HEK293 (cell line): ENCODE measurements around the gene MARK3.

Experiments used
- CTCF ChIP-seq: fragments of 450-650 bp; formaldehyde crosslinking; IDR thresholded peaks from 2 replicates; pipeline ENCODE4 v1.5.1; 2016; ENCODE audit warnings: missing biosample characterization, missing genetic modification characterization
- SP3 ChIP-seq: fragments of 450-650 bp; formaldehyde crosslinking; IDR thresholded peaks from 2 replicates; pipeline ENCODE4 v1.5.1; 2016; ENCODE audit warnings: missing biosample characterization, missing genetic modification characterization
- ZEB2 ChIP-seq: fragments of 450-650 bp; formaldehyde crosslinking; IDR thresholded peaks from 2 replicates; pipeline ENCODE4 v1.5.1; 2016; ENCODE audit warnings: missing biosample characterization, missing genetic modification characterization
- ZNF239 ChIP-seq: fragments of 450-650 bp; formaldehyde crosslinking; IDR thresholded peaks from 2 replicates; pipeline ENCODE4 v1.5.1; 2016; ENCODE audit warnings: missing biosample characterization, missing genetic modification characterization
- ZNF280D ChIP-seq: fragments of 450-650 bp; formaldehyde crosslinking; IDR thresholded peaks from 2 replicates; pipeline ENCODE4 v1.5.1; 2016; ENCODE audit warnings: missing biosample characterization, missing genetic modification characterization
- ZNF768 ChIP-seq: fragments of 450-650 bp; formaldehyde crosslinking; IDR thresholded peaks from 2 replicates; pipeline ENCODE4 v1.5.1; 2018; ENCODE audit warnings: missing biosample characterization, mild to moderate bottlenecking, missing genetic modification characterization
- ZNF843 ChIP-seq: fragments of 450-650 bp; formaldehyde crosslinking; IDR thresholded peaks from 2 replicates; pipeline ENCODE4 v1.5.1; 2016; ENCODE audit warnings: missing biosample characterization, missing genetic modification characterization
- TF ChIP-seq, protein P1 (sequence below): fragments of 450-650 bp; formaldehyde crosslinking; IDR thresholded peaks from 2 replicates; pipeline ENCODE4 v1.5.1; 2016; ENCODE audit warnings: missing biosample characterization, missing genetic modification characterization
- TF ChIP-seq, protein P2 (sequence below): fragments of 450-650 bp; formaldehyde crosslinking; IDR thresholded peaks from 2 replicates; pipeline ENCODE4 v1.5.1; 2016; ENCODE audit warnings: missing biosample characterization, missing genetic modification characterization

DNA sequence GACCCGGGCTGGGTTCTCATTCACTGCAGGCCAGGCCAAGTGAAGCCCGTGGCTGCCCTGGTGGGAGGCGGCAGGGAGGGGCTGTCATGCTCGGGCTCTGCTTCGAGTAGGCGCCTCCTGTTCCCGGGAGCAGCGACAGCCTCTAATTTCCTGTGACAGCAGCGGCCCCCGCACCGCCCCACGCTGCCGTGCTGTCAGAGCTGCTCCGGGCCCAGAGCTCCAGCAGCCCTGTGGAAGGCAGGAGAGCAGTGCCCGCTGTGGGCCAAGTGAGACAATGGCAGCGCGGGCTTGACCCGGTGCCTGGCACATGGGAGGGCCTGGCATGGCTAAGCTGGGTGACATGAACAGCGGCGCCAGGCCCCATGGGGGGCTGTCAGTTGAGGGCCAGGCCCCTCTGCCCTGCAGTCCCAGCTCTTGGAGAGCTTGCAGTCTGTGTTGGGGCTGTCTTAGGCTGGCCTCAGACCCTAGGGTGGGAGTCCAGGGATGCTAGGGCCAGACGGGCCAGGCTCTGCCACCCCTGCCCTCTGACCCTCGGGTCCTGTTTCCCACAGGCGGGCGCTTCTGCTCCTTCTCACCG, 148.9 kb downstream of the MARK3 start:
- TF ChIP-seq CTCF (tag by site-specific recombination): no peak
- no peak for TF ChIP-seq ZNF239
- TF ChIP-seq, protein P1, sequence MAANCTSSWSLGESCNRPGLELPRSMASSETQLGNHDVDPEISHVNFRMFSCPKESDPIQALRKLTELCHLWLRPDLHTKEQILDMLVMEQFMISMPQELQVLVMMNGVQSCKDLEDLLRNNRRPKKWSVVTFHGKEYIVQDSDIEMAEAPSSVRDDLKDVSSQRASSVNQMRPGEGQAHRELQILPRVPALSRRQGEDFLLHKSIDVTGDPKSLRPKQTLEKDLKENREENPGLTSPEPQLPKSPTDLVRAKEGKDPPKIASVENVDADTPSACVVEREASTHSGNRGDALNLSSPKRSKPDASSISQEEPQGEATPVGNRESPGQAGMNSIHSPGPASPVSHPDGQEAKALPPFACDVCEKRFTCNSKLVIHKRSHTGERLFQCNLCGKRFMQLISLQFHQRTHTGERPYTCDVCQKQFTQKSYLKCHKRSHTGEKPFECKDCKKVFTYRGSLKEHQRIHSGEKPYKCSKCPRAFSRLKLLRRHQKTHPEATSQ (tag by site-specific recombination): no peak
- TF ChIP-seq ZNF843 (tag by site-specific recombination): no peak
- TF ChIP-seq, protein P2, sequence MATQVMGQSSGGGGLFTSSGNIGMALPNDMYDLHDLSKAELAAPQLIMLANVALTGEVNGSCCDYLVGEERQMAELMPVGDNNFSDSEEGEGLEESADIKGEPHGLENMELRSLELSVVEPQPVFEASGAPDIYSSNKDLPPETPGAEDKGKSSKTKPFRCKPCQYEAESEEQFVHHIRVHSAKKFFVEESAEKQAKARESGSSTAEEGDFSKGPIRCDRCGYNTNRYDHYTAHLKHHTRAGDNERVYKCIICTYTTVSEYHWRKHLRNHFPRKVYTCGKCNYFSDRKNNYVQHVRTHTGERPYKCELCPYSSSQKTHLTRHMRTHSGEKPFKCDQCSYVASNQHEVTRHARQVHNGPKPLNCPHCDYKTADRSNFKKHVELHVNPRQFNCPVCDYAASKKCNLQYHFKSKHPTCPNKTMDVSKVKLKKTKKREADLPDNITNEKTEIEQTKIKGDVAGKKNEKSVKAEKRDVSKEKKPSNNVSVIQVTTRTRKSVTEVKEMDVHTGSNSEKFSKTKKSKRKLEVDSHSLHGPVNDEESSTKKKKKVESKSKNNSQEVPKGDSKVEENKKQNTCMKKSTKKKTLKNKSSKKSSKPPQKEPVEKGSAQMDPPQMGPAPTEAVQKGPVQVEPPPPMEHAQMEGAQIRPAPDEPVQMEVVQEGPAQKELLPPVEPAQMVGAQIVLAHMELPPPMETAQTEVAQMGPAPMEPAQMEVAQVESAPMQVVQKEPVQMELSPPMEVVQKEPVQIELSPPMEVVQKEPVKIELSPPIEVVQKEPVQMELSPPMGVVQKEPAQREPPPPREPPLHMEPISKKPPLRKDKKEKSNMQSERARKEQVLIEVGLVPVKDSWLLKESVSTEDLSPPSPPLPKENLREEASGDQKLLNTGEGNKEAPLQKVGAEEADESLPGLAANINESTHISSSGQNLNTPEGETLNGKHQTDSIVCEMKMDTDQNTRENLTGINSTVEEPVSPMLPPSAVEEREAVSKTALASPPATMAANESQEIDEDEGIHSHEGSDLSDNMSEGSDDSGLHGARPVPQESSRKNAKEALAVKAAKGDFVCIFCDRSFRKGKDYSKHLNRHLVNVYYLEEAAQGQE: no peak
- no peak for TF ChIP-seq ZNF768 (tag by site-specific recombination)
- no peak for TF ChIP-seq ZNF280D (tag by site-specific recombination)
- TF ChIP-seq SP3 (tag by site-specific recombination): no peak
- TF ChIP-seq ZEB2: no peak
